HG03159 (cell line): ENCODE data around the gene CASP2.
"Not testable (repeated sequence)": the region's sequence is repeated elsewhere in the genome, so short reads cannot be mapped to it uniquely, and the experiment has no call there.

Source experiments
- ATAC-seq: cut with Tn5 transposase; IDR thresholded peaks from one replicate; pipeline ENCODE4 v1.9.1; 2021; ENCODE audit warnings: mild to moderate bottlenecking, moderate library complexity; ENCODE audit not compliant: unreplicated experiment

CASP2 gene

GRCh38 chr7:143289888-143290287, 1.7 kb downstream of the CASP2 start:
- ATAC-seq, result not testable (repeated sequence)

DNA sequence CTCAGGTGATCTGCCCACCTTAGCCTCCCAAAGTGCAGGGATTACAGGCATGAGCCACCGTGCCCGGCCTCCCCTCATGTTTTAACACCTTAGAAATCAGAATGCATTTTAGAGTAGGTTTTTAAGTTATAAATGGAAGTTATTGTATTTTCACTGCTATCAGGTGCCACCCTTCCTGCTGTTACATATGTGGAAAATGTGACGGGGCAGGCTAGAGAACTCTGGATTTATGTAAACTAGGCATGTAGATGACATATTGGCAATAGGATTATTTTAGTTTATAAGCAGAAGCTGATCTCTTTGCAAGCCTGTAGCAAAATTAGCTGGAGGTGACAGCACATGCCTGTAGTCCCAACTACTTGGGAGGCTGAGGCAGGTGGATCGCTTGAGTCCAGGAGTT, 2.1 kb downstream of the CASP2 start:
- ATAC-seq, result no peak

GRCh38 chr7:143292876-143293275, 4.7 kb downstream of the CASP2 start:
- ATAC-seq, result no peak

DNA sequence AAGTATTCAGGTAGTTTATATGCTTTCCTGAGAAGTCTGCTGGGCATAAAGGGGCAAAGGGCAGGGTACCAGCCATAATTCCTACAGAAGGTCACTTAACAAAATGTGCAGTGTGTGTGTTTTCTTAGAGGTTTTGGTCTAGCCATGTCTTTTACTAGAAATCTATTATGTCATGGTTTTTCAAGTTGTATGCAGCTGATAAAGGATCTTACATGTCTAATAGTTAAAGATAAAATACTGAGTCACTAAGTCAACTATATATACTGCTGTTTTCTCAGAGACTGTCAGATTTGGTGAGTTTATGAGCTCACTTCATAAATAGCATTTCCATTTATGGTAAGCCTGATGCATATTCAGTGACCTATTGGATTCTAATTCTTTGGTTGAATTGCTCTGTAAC, 7.7 kb downstream of the CASP2 start:
- ATAC-seq, result no peak

GRCh38 chr7:143296686-143297085, 8.5 kb downstream of the CASP2 start:
- ATAC-seq, result no peak

GRCh38 chr7:143299346-143299745, 11.2 kb downstream of the CASP2 start:
- ATAC-seq, result no peak

DNA sequence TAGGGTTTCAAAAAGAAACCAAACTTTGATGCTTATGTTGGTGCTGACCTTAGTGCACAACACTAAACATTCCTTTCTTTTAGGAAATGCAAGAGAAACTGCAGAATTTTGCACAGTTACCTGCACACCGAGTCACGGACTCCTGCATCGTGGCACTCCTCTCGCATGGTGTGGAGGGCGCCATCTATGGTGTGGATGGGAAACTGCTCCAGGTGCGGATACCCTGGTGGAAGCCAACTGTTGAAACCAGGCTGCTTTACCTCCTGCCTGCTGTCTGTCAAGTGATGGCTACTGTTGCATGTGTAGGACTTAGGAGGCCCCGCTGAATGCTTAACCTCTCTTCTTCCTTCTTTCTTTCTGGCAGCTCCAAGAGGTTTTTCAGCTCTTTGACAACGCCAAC, 11.7 kb downstream of the CASP2 start:
- ATAC-seq, result no peak

DNA sequence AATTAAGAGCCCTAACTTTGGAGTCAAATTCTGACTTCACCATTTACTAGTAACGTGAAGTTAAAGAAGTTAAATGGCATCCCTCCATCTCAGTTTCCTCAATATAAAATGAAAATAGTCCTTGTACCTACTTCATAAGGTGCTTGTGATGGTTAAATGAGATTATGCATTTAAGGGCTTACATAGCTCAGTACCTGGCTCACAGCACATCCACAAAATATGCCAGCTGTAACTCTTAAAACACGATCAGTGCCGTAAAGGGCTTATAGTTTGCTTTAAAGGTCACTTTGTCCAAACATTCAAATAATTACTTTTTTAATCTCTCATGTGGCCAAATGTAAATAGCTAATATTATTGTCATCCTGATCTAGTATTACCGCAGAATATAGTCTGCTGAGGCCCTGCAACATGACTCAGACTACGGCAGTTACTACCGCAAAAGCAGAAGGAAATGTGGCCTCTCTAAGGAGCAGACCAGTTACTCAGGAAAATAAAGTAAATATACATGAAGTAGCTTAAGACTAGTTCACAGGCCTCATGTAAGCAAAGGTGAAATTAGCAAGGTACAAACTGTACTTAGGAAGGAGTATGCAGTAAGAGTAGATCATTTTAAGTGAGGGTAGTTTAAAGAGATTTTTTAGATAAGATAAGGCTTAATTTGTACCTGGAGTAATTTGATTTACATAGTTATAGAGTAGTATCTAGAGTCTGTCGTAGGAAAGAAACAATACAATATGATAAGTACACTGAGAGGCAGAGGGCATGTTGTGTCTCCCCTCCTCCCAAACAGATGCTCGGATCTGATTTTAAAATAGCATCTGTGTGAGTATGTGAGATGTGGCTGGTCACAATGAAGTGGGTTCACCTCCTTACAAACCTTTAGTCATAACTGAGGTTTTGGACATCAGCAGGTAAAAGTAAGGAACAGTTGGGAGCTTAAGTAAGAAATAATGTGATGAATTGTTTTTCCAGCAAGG, 13.1 kb downstream of the CASP2 start:
- no peak for ATAC-seq

DNA sequence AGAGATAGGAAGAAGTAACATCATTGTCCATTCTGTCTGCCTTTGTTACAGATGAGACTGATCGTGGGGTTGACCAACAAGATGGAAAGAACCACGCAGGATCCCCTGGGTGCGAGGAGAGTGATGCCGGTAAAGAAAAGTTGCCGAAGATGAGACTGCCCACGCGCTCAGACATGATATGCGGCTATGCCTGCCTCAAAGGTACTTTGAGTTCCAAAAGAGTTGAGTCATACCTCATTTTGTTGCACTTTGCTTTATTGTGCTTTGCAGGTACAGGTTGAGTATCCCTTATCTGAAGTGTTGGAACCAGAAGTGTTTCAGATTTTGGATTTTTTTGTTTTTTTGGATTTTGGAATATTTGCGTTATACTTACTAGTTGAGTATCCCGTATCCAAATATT, 15.6 kb downstream of the CASP2 start:
- ATAC-seq, result no peak

DNA sequence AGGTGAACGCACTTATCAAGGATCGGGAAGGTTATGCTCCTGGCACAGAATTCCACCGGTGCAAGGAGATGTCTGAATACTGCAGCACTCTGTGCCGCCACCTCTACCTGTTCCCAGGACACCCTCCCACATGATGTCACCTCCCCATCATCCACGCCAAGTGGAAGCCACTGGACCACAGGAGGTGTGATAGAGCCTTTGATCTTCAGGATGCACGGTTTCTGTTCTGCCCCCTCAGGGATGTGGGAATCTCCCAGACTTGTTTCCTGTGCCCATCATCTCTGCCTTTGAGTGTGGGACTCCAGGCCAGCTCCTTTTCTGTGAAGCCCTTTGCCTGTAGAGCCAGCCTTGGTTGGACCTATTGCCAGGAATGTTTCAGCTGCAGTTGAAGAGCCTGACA, 16.8 kb downstream of the CASP2 start:
- ATAC-seq, result no peak

DNA sequence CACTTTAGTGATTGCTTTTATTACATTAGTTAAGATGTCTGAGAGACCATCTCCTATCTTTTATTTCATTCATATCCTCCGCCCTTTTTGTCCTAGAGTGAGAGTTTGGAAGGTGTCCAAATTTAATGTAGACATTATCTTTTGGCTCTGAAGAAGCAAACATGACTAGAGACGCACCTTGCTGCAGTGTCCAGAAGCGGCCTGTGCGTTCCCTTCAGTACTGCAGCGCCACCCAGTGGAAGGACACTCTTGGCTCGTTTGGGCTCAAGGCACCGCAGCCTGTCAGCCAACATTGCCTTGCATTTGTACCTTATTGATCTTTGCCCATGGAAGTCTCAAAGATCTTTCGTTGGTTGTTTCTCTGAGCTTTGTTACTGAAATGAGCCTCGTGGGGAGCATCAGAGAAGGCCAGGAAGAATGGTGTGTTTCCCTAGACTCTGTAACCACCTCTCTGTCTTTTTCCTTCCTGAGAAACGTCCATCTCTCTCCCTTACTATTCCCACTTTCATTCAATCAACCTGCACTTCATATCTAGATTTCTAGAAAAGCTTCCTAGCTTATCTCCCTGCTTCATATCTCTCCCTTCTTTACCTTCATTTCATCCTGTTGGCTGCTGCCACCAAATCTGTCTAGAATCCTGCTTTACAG, 17.4 kb downstream of the CASP2 start:
- ATAC-seq, result no peak

DNA sequence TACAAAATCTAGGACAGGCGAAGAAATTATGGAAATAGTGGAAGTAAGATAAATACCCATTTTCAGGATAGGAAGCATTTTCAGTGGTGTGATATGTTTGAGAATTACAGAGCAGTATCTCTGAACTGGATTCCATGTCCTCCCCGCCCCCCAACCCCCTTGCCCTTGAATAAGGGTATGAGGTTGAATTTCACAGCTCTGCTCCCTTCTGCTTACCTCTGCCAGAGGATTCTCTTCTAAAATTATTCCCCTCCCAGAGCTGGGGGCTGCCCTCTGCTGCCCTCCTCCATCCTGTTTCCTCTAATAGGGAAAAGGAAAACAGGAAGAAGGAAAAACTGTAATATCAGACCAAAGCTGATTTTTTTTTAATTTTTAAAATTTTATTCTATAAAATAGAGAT, 20.5 kb downstream of the CASP2 start:
- ATAC-seq, result no peak

- no peak for ATAC-seq
Measured at GRCh38 chr7:143314127-143314526, 26.0 kb downstream of the CASP2 start.

GRCh38 chr7:143315776-143316175, 27.6 kb downstream of the CASP2 start, which contains the start of gene CLCN1:
Gene CLCN1, plus strand, starts transcription at chr7:143316111. Its CDS starts 102 bp downstream, at chr7:143316213.
- no peak for ATAC-seq

- no peak for ATAC-seq
Measured at GRCh38 chr7:143316492-143316891, 28.3 kb downstream of the CASP2 start.

- no peak for ATAC-seq
Measured at GRCh38 chr7:143318661-143319060, 30.5 kb downstream of the CASP2 start.

GRCh38 chr7:143320620-143321019, 32.5 kb downstream of the CASP2 start:
- no peak for ATAC-seq

- no peak for ATAC-seq
Measured at GRCh38 chr7:143321242-143321641, 33.1 kb downstream of the CASP2 start.

GRCh38 chr7:143321734-143322133, 33.6 kb downstream of the CASP2 start:
- no peak for ATAC-seq

DNA sequence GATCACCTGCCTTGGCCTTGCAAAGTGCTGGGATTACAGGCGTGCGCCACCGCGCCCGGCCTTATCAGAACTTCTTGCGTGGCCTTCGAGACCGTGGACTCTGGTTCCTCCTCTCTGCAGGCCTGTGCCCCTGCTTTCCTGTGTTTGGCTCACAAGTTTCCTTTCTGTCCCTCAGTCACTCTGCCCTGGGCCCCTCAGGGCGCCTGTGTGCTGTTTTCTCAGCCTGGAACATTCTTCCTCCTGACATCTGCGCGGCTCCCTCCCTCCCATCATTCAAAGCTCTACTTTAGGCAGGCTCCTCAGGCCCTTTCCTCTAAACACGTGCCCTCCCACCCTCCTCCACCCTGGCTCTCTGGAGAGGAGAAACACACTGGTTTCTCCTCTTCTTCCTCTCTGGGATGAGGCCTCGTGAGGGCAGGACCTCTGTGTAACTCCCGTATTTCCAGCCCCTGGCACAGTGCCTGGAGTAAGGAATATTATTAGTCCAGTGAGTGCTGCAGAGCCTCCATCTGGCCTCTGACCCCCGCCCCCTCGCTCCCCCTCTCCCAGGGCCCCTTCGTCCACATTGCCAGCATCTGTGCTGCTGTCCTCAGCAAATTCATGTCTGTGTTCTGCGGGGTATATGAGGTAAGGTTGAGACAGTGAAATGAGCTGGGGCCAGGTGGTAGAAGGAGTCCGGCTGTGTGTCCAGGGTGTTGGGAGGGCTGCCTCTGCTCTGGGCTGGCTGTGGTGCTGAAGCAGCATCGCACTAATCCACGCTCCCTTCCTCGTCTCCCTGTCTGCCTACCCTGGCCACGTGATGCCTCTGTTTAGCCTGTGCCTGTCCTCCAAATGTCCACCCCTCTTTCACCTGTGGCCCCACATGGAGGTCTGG, 34.8 kb downstream of the CASP2 start:
- ATAC-seq, result no peak

GRCh38 chr7:143323653-143324052, 35.5 kb downstream of the CASP2 start:
- no peak for ATAC-seq
